GM23338 (cell line): ENCODE measurements around the gene PAM. TPM values are rescaled to one million over a fixed set of nuclear protein-coding genes. Genes with fewer than 3 reads are reported as not detected.

Experiments used
- ATAC-seq: fragments of 200-7000 bp; cut with Tn5 transposase; 3 replicates; pipeline ENCODE4 v1.9.1; 2020
- DNase-seq: peaks from one replicate; pipeline ENCODE4 v3.0.0-alpha.2; 2015; ENCODE audit warnings: low spot score
- H2AFZ ChIP-seq: fragments of 200-600 bp; sonication (generic); 2 replicates; pipeline ENCODE4 v1.8.0; 2016; ENCODE audit warnings: antibody characterized with exemption, mild to moderate bottlenecking, moderate library complexity
- H3F3A ChIP-seq: fragments of 200-600 bp; sonication (generic); replicated peaks from 2 replicates; pipeline ENCODE4 v1.8.0; 2017; ENCODE audit warnings: antibody characterized with exemption, mixed run types, low read depth
- H3K27ac ChIP-seq: fragments of 200-600 bp; sonication (generic); 2 replicates; pipeline ENCODE4 v1.6.1; 2016; ENCODE audit warnings: low read depth
- H3K27me3 ChIP-seq: fragments of 200-600 bp; sonication (generic); 2 replicates; pipeline ENCODE4 v1.8.0; 2016; ENCODE audit warnings: mild to moderate bottlenecking, mixed run types, moderate library complexity; ENCODE audit not compliant: insufficient read depth
- H3K36me3 ChIP-seq: fragments of 200-600 bp; sonication (generic); 2 replicates; pipeline ENCODE4 v1.8.0; 2016; ENCODE audit warnings: mild to moderate bottlenecking; ENCODE audit not compliant: insufficient read depth
- H3K4me1 ChIP-seq: fragments of 200-600 bp; sonication (generic); 2 replicates; pipeline ENCODE4 v1.8.0; 2016; ENCODE audit warnings: mild to moderate bottlenecking, moderate library complexity; ENCODE audit not compliant: insufficient read depth
- H3K4me2 ChIP-seq: fragments of 200-600 bp; sonication (generic); 2 replicates; pipeline ENCODE4 v1.7.1; 2017; ENCODE audit warnings: mixed run types
- H3K4me3 ChIP-seq: fragments of 200-600 bp; sonication (generic); 2 replicates; pipeline ENCODE4 v1.6.1; 2016; ENCODE audit warnings: mixed run types
- H3K79me2 ChIP-seq: fragments of 200-600 bp; sonication (generic); replicated peaks from 2 replicates; pipeline ENCODE4 v1.8.0; 2017; ENCODE audit warnings: mild to moderate bottlenecking; ENCODE audit not compliant: insufficient read depth
- H3K9me2 ChIP-seq: fragments of 200-600 bp; sonication (generic); 2 replicates; pipeline ENCODE4 v1.8.0; 2017; ENCODE audit not compliant: insufficient read depth
- H4K20me1 ChIP-seq: fragments of 200-600 bp; sonication (generic); replicated peaks from 2 replicates; pipeline ENCODE4 v1.8.0; 2017; ENCODE audit warnings: mild to moderate bottlenecking; ENCODE audit not compliant: insufficient read depth
- H3K27ac Mint-ChIP-seq: 2 replicates; pipeline ENCODE4 v1.8.0; 2020; ENCODE audit warnings: inconsistent platforms, mild to moderate bottlenecking, moderate library complexity, mixed read lengths
- H3K27me3 Mint-ChIP-seq: 3 replicates; pipeline ENCODE4 v1.8.0; 2022; ENCODE audit warnings: low read depth, mild to moderate bottlenecking, moderate library complexity, mixed read lengths, inconsistent platforms; ENCODE audit not compliant: insufficient read depth, poor library complexity
- H3K36me3 Mint-ChIP-seq: 3 replicates; pipeline ENCODE4 v1.8.0; 2021; ENCODE audit warnings: low read depth, mild to moderate bottlenecking, inconsistent platforms, moderate library complexity, mixed read lengths
- H3K4me1 Mint-ChIP-seq: 3 replicates; pipeline ENCODE4 v1.8.0; 2020; ENCODE audit warnings: mild to moderate bottlenecking, inconsistent platforms, mixed read lengths
- H3K4me3 Mint-ChIP-seq: 3 replicates; pipeline ENCODE4 v1.8.0; 2021; ENCODE audit warnings: moderate library complexity, mild to moderate bottlenecking, inconsistent platforms, mixed read lengths
- H3K9me3 Mint-ChIP-seq: 3 replicates; pipeline ENCODE4 v1.8.0; 2020; ENCODE audit warnings: moderate library complexity, mild to moderate bottlenecking, inconsistent platforms, mixed read lengths
- CREB1 ChIP-seq: fragments of 250-450 bp; sonication (Bioruptor Pico); IDR thresholded peaks from 2 replicates; pipeline ENCODE4 v1.5.0; 2020; ENCODE audit warnings: low read depth, mild to moderate bottlenecking, moderate library complexity
- CTCF ChIP-seq, 2 experiments: fragments of 200-600 bp in 1 of 2; sonication (generic) in 1 of 2; conservative IDR thresholded peaks; 2 replicates each; pipeline versions ENCODE4 v1.5.1 to v1.6.1; 2016 to 2017; ENCODE audit warnings: antibody characterized with exemption in 2 of 2, low read depth in 2 of 2, mild to moderate bottlenecking in 2 of 2, moderate library complexity in 1 of 2
- ETS1 ChIP-seq: IDR thresholded peaks from 2 replicates; pipeline ENCODE4 v1.6.1; 2016; ENCODE audit warnings: antibody characterized with exemption
- EZH2 ChIP-seq: fragments of 200-600 bp; sonication (generic); IDR thresholded peaks from one replicate; pipeline ENCODE4 v1.8.0; 2017; ENCODE audit warnings: antibody characterized with exemption, mild to moderate bottlenecking, low read depth; ENCODE audit not compliant: unreplicated experiment
- EZH2phosphoT487 ChIP-seq: fragments of 200-600 bp; sonication (generic); IDR thresholded peaks from one replicate; pipeline ENCODE4 v1.8.1; 2018; ENCODE audit warnings: antibody characterized with exemption; ENCODE audit not compliant: unreplicated experiment
- JUNB ChIP-seq: IDR thresholded peaks from one replicate; pipeline ENCODE4 v1.6.1; 2016; ENCODE audit warnings: antibody characterized with exemption; ENCODE audit not compliant: unreplicated experiment
- NANOG ChIP-seq: IDR thresholded peaks from 2 replicates; pipeline ENCODE4 v1.6.1; 2016; ENCODE audit warnings: antibody characterized with exemption, borderline replicate concordance
- POLR2AphosphoS5 ChIP-seq: IDR thresholded peaks from 2 replicates; pipeline ENCODE4 v1.6.1; 2016; ENCODE audit warnings: antibody characterized with exemption, low read depth
- REST ChIP-seq: IDR thresholded peaks from one replicate; pipeline ENCODE4 v1.6.1; 2018; ENCODE audit warnings: antibody characterized with exemption; ENCODE audit not compliant: unreplicated experiment
- STAT1 ChIP-seq: IDR thresholded peaks from one replicate; pipeline ENCODE4 v1.6.1; 2016; ENCODE audit warnings: antibody characterized with exemption; ENCODE audit not compliant: unreplicated experiment
- ZNF114 ChIP-seq: fragments of 250-450 bp; sonication (Bioruptor Pico); IDR thresholded peaks from 2 replicates; pipeline ENCODE4 v1.5.0; 2020; ENCODE audit warnings: mild to moderate bottlenecking, moderate library complexity
- ZNF331 ChIP-seq: fragments of 250-450 bp; sonication (Bioruptor Pico); IDR thresholded peaks from 2 replicates; pipeline ENCODE4 v1.5.0; 2020; ENCODE audit warnings: low read depth, mild to moderate bottlenecking, moderate library complexity
- ZNF462 ChIP-seq: fragments of 250-450 bp; sonication (Bioruptor Pico); IDR thresholded peaks from 2 replicates; pipeline ENCODE4 v1.5.0; 2020; ENCODE audit warnings: mild to moderate bottlenecking, moderate library complexity
- polyA plus RNA-seq: library from polyadenylated mRNA; unstranded; fragments of >200 nt; fragmentation: Nextera tagmentation; extraction: Ambion mirVana; gene quantifications from 2 replicates; pipeline ENCODE4 v1.2.1, GENCODE V29; 2016
- total RNA-seq: library from RNA; depleted of rRNA; stranded (reverse); fragments of >200 nt; shearing (Covaris generic); gene quantifications from 2 replicates; pipeline ENCODE4 v1.2.3, GENCODE V29; 2014

PAM gene
- total and polyA plus RNA-seq, 2 experiments from 2014 or later = 33.9 to 79.4 TPM

- TF ChIP-seq EZH2phosphoT487 (no peak), STAT1 (no peak), NANOG (no peak), ETS1 (no peak), ZNF462 (CRISPR knock-in tag) (no peak), REST (no peak), CTCF (conservative IDR thresholded peaks at IDR 0.05; ENCODE audit: low read depth in 2 of 2) (no peak), ZNF114 (CRISPR knock-in tag) (no peak), EZH2 (no peak), CREB1 (CRISPR knock-in tag) (no peak), ZNF331 (no peak), JUNB (no peak), POLR2AphosphoS5 (no peak)
- no peak overlapping the region for H3K4me2 ChIP-seq
- H3K79me2 ChIP-seq = no peaks in the 10 kb centered on the region
- no peaks in the 10 kb centered on the region for H3K27me3 ChIP-seq
- Mint-ChIP-seq H3K4me1 (no peaks in the 10 kb centered on the region), H3K27ac (no peak overlapping the region), H3K36me3 (peaks cover 8% of the 10 kb centered on the region; the same call in 2 of the 3 replicates), H3K9me3 (no peaks in the 10 kb centered on the region; the same call in 2 of the 3 replicates), H3K27me3 (no peaks in the 10 kb centered on the region), H3K4me3 (no peak overlapping the region)
- no peaks in the 10 kb centered on the region for H3K4me1 ChIP-seq
- no peaks in the 10 kb centered on the region for H3K36me3 ChIP-seq
- no peaks in the 10 kb centered on the region for H4K20me1 ChIP-seq
- no peak overlapping the region for H3K4me3 ChIP-seq
- DNase-seq (no peak), ATAC-seq (no peak)
- H3F3A ChIP-seq = no peaks in the 10 kb centered on the region
- H3K9me2 ChIP-seq = no peaks in the 10 kb centered on the region
- H2AFZ ChIP-seq = no peak overlapping the region
- no peak overlapping the region for H3K27ac ChIP-seq
These were observed 244.1 kb downstream of the PAM start for GRCh38 chr5:102999191-102999590.
